ENCODE measurements around the gene TEPSIN.

The TEPSIN gene

DNA sequence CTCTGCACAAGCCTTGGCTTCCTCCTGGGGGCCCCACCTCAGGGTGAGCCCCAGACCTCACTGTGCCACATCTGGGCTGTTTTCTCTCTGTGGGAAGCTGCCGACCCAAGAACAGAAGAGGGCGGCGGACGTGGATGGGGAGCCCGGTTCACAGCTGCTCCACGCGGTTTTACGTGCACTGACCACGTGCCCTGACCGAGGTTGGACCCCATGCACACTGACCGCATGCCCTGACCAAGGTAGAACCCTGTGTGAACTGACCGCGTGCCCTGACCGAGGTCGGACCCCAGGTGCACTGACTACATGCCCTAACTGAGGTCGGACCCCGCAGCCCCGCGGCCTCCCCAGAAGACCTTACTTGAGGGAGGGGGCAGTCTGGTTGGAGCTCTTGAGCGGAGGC, 35.7 kb downstream of the TEPSIN start:
- no peak overlapping the region for H3K4me3 ChIP-seq (ENCODE audit: insufficient read depth in 1 of 2, low read depth in 1 of 2, low read length in 2 of 2)
- H3K18ac ChIP-seq (ENCODE audit: low read depth in 1 of 2, low read length in 2 of 2), result no peak overlapping the region
- no peaks in the 10 kb centered on the region for H3K27me3 ChIP-seq (ENCODE audit: control insufficient read depth in 1 of 2, insufficient read depth in 1 of 2, low read length in 2 of 2)
- H3K27ac ChIP-seq (ENCODE audit: low read length, poor library complexity, severe bottlenecking), result no peak overlapping the region
- H3K4me1 ChIP-seq (ENCODE audit: control insufficient read depth, insufficient read depth, low read depth, low read length), result peaks cover 6% of the 10 kb centered on the region
- no peak overlapping the region for H4K91ac ChIP-seq (ENCODE audit: low read length)
- no peak overlapping the region for H3K14ac ChIP-seq (ENCODE audit: low read length in 2 of 2)
- H2AK5ac ChIP-seq (ENCODE audit: low read length, severe bottlenecking), result no peak overlapping the region
- no peak overlapping the region for H3K9ac ChIP-seq (ENCODE audit: low read length)
- no peak overlapping the region for H3K4ac ChIP-seq (ENCODE audit: low read depth in 1 of 2, low read length in 2 of 2)
- no peaks in the 10 kb centered on the region for H3K9me3 ChIP-seq (ENCODE audit: control insufficient read depth, low read length)
- H3K23ac ChIP-seq (ENCODE audit: low read length in 2 of 2), result no peak overlapping the region
- no peak overlapping the region for H2AFZ ChIP-seq (ENCODE audit: low read depth, low read length)
- no peak overlapping the region for H2BK12ac ChIP-seq (ENCODE audit: low read length in 2 of 2)
- H2BK120ac ChIP-seq (ENCODE audit: low read depth, low read length), result no peak overlapping the region
- H3K4me2 ChIP-seq (ENCODE audit: low read length, poor library complexity, severe bottlenecking), result no peak overlapping the region
- H4K8ac ChIP-seq (ENCODE audit: low read length), result no peak overlapping the region
- no peak for DNase-seq
- H3K36me3 ChIP-seq (ENCODE audit: control insufficient read depth in 1 of 2, insufficient read depth in 2 of 2, low read depth in 1 of 2, low read length in 2 of 2), result peaks cover 0 to 66% of the 10 kb centered on the region in 2 experiments
- over 99% methylated on average over 20 of the region's 20 CpGs for WGBS
- no peak overlapping the region for H2BK15ac ChIP-seq (ENCODE audit: low read depth, poor library complexity, severe bottlenecking)
- no peak overlapping the region for H2BK5ac ChIP-seq (ENCODE audit: low read depth, low read length, poor library complexity, severe bottlenecking)
- H3K79me1 ChIP-seq (replicated peaks; ENCODE audit: low read length, poor library complexity, severe bottlenecking), result peaks cover 2% of the 10 kb centered on the region

DNA sequence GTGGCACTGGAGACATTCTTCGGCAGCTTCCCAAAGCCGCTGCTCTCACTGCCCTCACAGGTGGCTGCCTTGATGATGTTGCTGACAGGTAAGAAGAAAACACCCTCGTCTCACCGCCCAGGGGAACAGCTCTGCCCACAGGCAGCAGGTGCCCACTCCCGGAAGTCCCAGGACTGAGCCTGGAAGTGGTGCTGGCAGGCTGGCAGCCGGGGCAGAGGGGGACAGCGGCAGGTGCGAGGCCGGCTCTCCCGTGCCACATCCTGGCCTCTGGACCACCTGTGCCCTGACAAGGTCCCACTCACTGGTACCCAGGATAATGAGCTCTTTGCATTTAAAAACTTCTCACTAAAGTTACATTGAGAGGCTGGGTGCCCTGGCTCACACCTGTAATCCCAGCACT, 36.5 kb downstream of the TEPSIN start:
- Histone ChIP-seq H2AK5ac (ENCODE audit: low read length, severe bottlenecking) (no peak overlapping the region), H3K36me3 (ENCODE audit: control insufficient read depth in 1 of 2, insufficient read depth in 2 of 2, low read depth in 1 of 2, low read length in 2 of 2) (peaks cover 0 to 66% of the 10 kb centered on the region in 2 experiments), H2BK15ac (ENCODE audit: low read depth, poor library complexity, severe bottlenecking) (no peak overlapping the region), H3K9ac (ENCODE audit: low read length) (no peak overlapping the region), H3K4ac (ENCODE audit: low read depth in 1 of 2, low read length in 2 of 2) (no peak overlapping the region), H3K27ac (ENCODE audit: low read length, poor library complexity, severe bottlenecking) (no peak overlapping the region), H2AFZ (ENCODE audit: low read depth, low read length) (no peak overlapping the region), H3K23ac (ENCODE audit: low read length in 2 of 2) (no peak overlapping the region), H4K8ac (ENCODE audit: low read length) (no peak overlapping the region), H3K4me3 (ENCODE audit: insufficient read depth in 1 of 2, low read depth in 1 of 2, low read length in 2 of 2) (no peak overlapping the region), H3K4me2 (ENCODE audit: low read length, poor library complexity, severe bottlenecking) (no peak overlapping the region), H3K27me3 (ENCODE audit: control insufficient read depth in 1 of 2, insufficient read depth in 1 of 2, low read length in 2 of 2) (no peaks in the 10 kb centered on the region), H3K18ac (ENCODE audit: low read depth in 1 of 2, low read length in 2 of 2) (no peak overlapping the region), H3K9me3 (ENCODE audit: control insufficient read depth, low read length) (no peaks in the 10 kb centered on the region), H2BK5ac (ENCODE audit: low read depth, low read length, poor library complexity, severe bottlenecking) (no peak overlapping the region), H3K4me1 (ENCODE audit: control insufficient read depth, insufficient read depth, low read depth, low read length) (peaks cover 3% of the 10 kb centered on the region), H4K91ac (ENCODE audit: low read length) (no peak overlapping the region), H3K14ac (ENCODE audit: low read length in 2 of 2) (no peak overlapping the region), H3K79me1 (replicated peaks; ENCODE audit: low read length, poor library complexity, severe bottlenecking) (peaks cover 2% of the 10 kb centered on the region), H2BK12ac (ENCODE audit: low read length in 2 of 2) (no peak overlapping the region), H2BK120ac (ENCODE audit: low read depth, low read length) (no peak overlapping the region)
- DNase-seq, result no peak
- 98% methylated on average over 10 of the region's 10 CpGs for WGBS

DNA sequence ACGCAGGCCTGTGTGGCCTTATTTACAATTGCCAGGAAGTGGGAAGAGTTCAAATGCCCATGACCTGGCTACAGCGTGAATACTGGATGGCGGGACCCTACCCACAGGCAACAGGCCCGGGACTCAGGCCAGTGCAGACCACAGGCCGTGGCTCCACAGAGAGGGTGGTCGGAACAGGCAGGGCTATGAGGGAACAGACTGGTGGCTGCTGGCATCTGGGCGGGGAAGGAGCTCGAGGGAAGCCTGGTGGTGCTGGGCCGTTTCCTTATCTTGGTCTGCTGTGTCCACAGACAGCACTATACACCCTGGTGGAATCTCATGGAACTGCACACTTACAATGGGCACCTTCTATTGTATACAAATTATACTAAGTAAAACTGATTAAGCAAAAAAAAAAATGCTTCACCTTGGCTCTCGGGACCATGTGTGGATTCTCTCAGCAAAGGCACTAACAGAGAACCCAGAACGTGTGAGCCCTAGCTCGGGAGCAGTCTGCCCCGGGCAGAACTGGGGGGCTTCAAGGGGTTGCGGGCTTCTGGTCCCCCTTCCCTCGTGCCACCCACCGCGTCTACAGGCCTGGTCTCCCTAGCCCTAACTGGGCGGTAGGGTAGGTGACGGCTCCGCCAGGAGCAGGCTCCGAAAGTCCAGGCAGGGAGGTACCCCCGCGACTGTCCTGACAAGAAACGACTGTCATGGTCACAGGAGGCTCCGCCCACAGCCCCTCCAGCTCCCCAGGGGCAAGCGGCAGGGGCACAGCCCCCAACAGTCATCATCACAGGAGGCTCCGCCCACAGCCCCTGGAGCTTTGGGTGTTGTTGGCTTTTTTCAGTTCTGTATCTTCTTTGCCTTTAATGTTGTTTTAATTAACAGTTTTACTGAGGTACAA, 37.9 kb downstream of the TEPSIN start:
- Histone ChIP-seq H3K14ac (ENCODE audit: low read length in 2 of 2) (no peak overlapping the region), H3K9me3 (ENCODE audit: control insufficient read depth, low read length) (no peaks in the 10 kb centered on the region), H3K4ac (ENCODE audit: low read depth in 1 of 2, low read length in 2 of 2) (no peak overlapping the region), H3K79me1 (replicated peaks; ENCODE audit: low read length, poor library complexity, severe bottlenecking) (peaks cover 2% of the 10 kb centered on the region), H3K4me2 (ENCODE audit: low read length, poor library complexity, severe bottlenecking) (no peak overlapping the region), H3K4me1 (ENCODE audit: control insufficient read depth, insufficient read depth, low read depth, low read length) (peaks cover 7% of the 10 kb centered on the region), H4K8ac (ENCODE audit: low read length) (no peak overlapping the region), H3K27me3 (ENCODE audit: control insufficient read depth in 1 of 2, insufficient read depth in 1 of 2, low read length in 2 of 2) (no peaks in the 10 kb centered on the region), H2BK5ac (ENCODE audit: low read depth, low read length, poor library complexity, severe bottlenecking) (no peak overlapping the region), H3K18ac (ENCODE audit: low read depth in 1 of 2, low read length in 2 of 2) (no peak overlapping the region), H3K27ac (ENCODE audit: low read length, poor library complexity, severe bottlenecking) (no peak overlapping the region), H3K9ac (ENCODE audit: low read length) (no peak overlapping the region), H2BK15ac (ENCODE audit: low read depth, poor library complexity, severe bottlenecking) (no peak overlapping the region), H3K36me3 (ENCODE audit: control insufficient read depth in 1 of 2, insufficient read depth in 2 of 2, low read depth in 1 of 2, low read length in 2 of 2) (peaks cover 0 to 69% of the 10 kb centered on the region in 2 experiments), H3K23ac (ENCODE audit: low read length in 2 of 2) (no peak overlapping the region), H2AFZ (ENCODE audit: low read depth, low read length) (peak overlapping the region; percentile 68), H4K91ac (ENCODE audit: low read length) (no peak overlapping the region), H2BK120ac (ENCODE audit: low read depth, low read length) (no peak overlapping the region), H2AK5ac (ENCODE audit: low read length, severe bottlenecking) (no peak overlapping the region), H2BK12ac (ENCODE audit: low read length in 2 of 2) (peak overlapping the region in 1 of 2 experiments; percentile 60), H3K4me3 (ENCODE audit: insufficient read depth in 1 of 2, low read depth in 1 of 2, low read length in 2 of 2) (no peak overlapping the region)
- WGBS, result 92% methylated on average over 24 of the region's 27 CpGs
- peak; percentile 75 for DNase-seq

DNA sequence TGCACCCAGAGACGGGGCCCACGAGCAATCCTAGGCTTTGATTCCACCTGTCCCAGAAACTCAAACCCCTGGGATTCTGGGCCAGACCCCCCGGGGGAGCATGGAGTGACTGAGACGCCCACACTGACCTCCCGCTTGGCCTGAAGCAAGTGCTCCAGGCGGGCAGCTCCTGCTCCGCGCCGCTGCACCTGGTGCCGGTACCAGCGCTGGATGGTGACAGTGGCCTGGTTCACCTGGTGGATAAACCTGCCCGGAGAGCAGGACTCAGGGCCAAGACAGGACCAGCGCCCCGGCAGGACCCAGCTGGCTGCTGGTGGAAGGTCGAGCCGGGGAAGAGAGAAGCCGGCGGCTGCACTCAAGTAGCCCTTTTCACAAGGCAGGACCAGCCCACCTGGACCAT, 38.7 kb downstream of the TEPSIN start:
- Histone ChIP-seq H3K14ac (ENCODE audit: low read length in 2 of 2) (no peak overlapping the region), H2BK5ac (ENCODE audit: low read depth, low read length, poor library complexity, severe bottlenecking) (no peak overlapping the region), H3K27me3 (ENCODE audit: control insufficient read depth in 1 of 2, insufficient read depth in 1 of 2, low read length in 2 of 2) (no peaks in the 10 kb centered on the region), H3K27ac (ENCODE audit: low read length, poor library complexity, severe bottlenecking) (no peak overlapping the region), H3K18ac (ENCODE audit: low read depth in 1 of 2, low read length in 2 of 2) (no peak overlapping the region), H2AK5ac (ENCODE audit: low read length, severe bottlenecking) (no peak overlapping the region), H4K8ac (ENCODE audit: low read length) (no peak overlapping the region), H3K36me3 (ENCODE audit: control insufficient read depth in 1 of 2, insufficient read depth in 2 of 2, low read depth in 1 of 2, low read length in 2 of 2) (peaks cover 0 to 76% of the 10 kb centered on the region in 2 experiments), H3K23ac (ENCODE audit: low read length in 2 of 2) (no peak overlapping the region), H2AFZ (ENCODE audit: low read depth, low read length) (no peak overlapping the region), H3K4me2 (ENCODE audit: low read length, poor library complexity, severe bottlenecking) (no peak overlapping the region), H4K91ac (ENCODE audit: low read length) (no peak overlapping the region), H3K4me1 (ENCODE audit: control insufficient read depth, insufficient read depth, low read depth, low read length) (peaks cover 7% of the 10 kb centered on the region), H2BK120ac (ENCODE audit: low read depth, low read length) (no peak overlapping the region), H3K9me3 (ENCODE audit: control insufficient read depth, low read length) (no peaks in the 10 kb centered on the region), H2BK15ac (ENCODE audit: low read depth, poor library complexity, severe bottlenecking) (no peak overlapping the region), H3K4ac (ENCODE audit: low read depth in 1 of 2, low read length in 2 of 2) (no peak overlapping the region), H3K9ac (ENCODE audit: low read length) (no peak overlapping the region), H2BK12ac (ENCODE audit: low read length in 2 of 2) (no peak overlapping the region), H3K4me3 (ENCODE audit: insufficient read depth in 1 of 2, low read depth in 1 of 2, low read length in 2 of 2) (no peak overlapping the region), H3K79me1 (replicated peaks; ENCODE audit: low read length, poor library complexity, severe bottlenecking) (peaks cover 2% of the 10 kb centered on the region)
- no peak for DNase-seq
- 98% methylated on average over 18 of the region's 18 CpGs for WGBS

Data from mesenchymal stem cell (in vitro differentiated cells and primary cell).